Naive thymus-derived CD4-positive, alpha-beta T cell (primary cell): ENCODE data around the gene PCDHA4. TPM values are rescaled to one million over a fixed set of nuclear protein-coding genes. Genes with fewer than 3 reads are reported as not detected.
"Not testable (repeated sequence)": the region's sequence is repeated elsewhere in the genome, so short reads cannot be mapped to it uniquely, and the experiment has no call there.

Experiments
- ATAC-seq: fragments of 150-1000 bp; cut with Tn5 transposase; 2 replicates; pipeline ENCODE4 v1.10.0; 2021; ENCODE audit warnings: mild to moderate bottlenecking, moderate library complexity
- CTCF ChIA-PET: fragments of 350-600 bp; sonication (Branson Sonifier 250); formaldehyde crosslinking; loops from one replicate; lab custom pipeline; 2021; ENCODE audit warnings: antibody characterized with exemption; lab: Charles Lee
- POLR2A ChIA-PET: fragments of 350-600 bp; sonication (Branson Sonifier 250); formaldehyde crosslinking; loops from one replicate; lab custom pipeline; 2021; ENCODE audit warnings: antibody characterized with exemption, inconsistent platforms; lab: Charles Lee
- DNase-seq, 9 donors: peaks; one replicate each; pipeline versions ENCODE4 v3.0.0 to v3.0.0-alpha.2; 2020 to 2022; ENCODE audit warnings: mixed read lengths in 1 of 9
- H3K27ac ChIP-seq: one replicate; pipeline ENCODE4 v1.7.0; 2013; ENCODE audit warnings: mild to moderate bottlenecking, low read depth, low read length, moderate library complexity
- H3K27me3 ChIP-seq, 2 donors: one replicate each; pipeline ENCODE4 v1.7.0; 2013; ENCODE audit warnings: low read length in 2 of 2, mild to moderate bottlenecking in 2 of 2, moderate library complexity in 2 of 2; ENCODE audit not compliant: control insufficient read depth in 2 of 2, insufficient read depth in 2 of 2
- H3K36me3 ChIP-seq, 3 experiments: 1 replicate in 2 of 3; 2 replicates in 1 of 3; pipeline ENCODE4 v1.7.0; 2013; ENCODE audit warnings: low read length in 3 of 3, mild to moderate bottlenecking in 3 of 3, moderate library complexity in 1 of 3; ENCODE audit not compliant: insufficient read depth in 3 of 3, control insufficient read depth in 2 of 3
- H3K4me1 ChIP-seq, 2 donors: one replicate each; pipeline ENCODE4 v1.7.0; 2013; ENCODE audit warnings: low read length in 2 of 2, mild to moderate bottlenecking in 2 of 2, moderate library complexity in 1 of 2; ENCODE audit not compliant: control insufficient read depth in 2 of 2, insufficient read depth in 2 of 2
- H3K4me3 ChIP-seq: 2 replicates; pipeline ENCODE4 v1.7.0; 2013; ENCODE audit warnings: mild to moderate bottlenecking, low read length
- H3K9me3 ChIP-seq, 3 experiments: 1 replicate in 2 of 3; 2 replicates in 1 of 3; pipeline ENCODE4 v1.7.0; 2013; ENCODE audit warnings: low read length in 3 of 3; ENCODE audit not compliant: control insufficient read depth in 2 of 3
- H3K27ac Mint-ChIP-seq, 9 donors: one replicate each; pipeline ENCODE4 v1.8.0; 2020 to 2022; ENCODE audit warnings: mixed read lengths in 9 of 9, mild to moderate bottlenecking in 8 of 9, moderate library complexity in 5 of 9, inconsistent platforms in 2 of 9
- H3K27me3 Mint-ChIP-seq, 5 donors: one replicate each; pipeline ENCODE4 v1.8.0; 2021 to 2022; ENCODE audit warnings: mixed read lengths in 5 of 5, mild to moderate bottlenecking in 1 of 5
- H3K36me3 Mint-ChIP-seq, 5 donors: one replicate each; pipeline ENCODE4 v1.8.0; 2020 to 2022; ENCODE audit warnings: mixed read lengths in 5 of 5, mild to moderate bottlenecking in 3 of 5, inconsistent platforms in 1 of 5
- H3K4me1 Mint-ChIP-seq, 7 donors: one replicate each; pipeline ENCODE4 v1.8.0; 2020 to 2022; ENCODE audit warnings: mixed read lengths in 7 of 7, mild to moderate bottlenecking in 3 of 7, inconsistent platforms in 1 of 7
- H3K4me3 Mint-ChIP-seq, 10 donors: one replicate each; pipeline ENCODE4 v1.8.0; 2020 to 2022; ENCODE audit warnings: mild to moderate bottlenecking in 10 of 10, mixed read lengths in 10 of 10, moderate library complexity in 6 of 10, inconsistent platforms in 2 of 10
- H3K9me3 Mint-ChIP-seq, 11 donors: one replicate each; pipeline ENCODE4 v1.8.0; 2020 to 2022; ENCODE audit warnings: mixed read lengths in 11 of 11, mild to moderate bottlenecking in 4 of 11, inconsistent platforms in 1 of 11, moderate library complexity in 1 of 11
- intact Hi-C, 2 donors: fragments of 100-400 bp; cut with micrococcal nuclease; formaldehyde crosslinking; loops; one replicate each; pipeline ENCODE4 v1.15.1; 2023
- polyA plus RNA-seq, 2 donors: library from polyadenylated mRNA; unstranded; fragments of 300-500 nt; fragmentation: Illumina TruSeq; gene quantifications; one replicate each; pipeline ENCODE4 v1.2.3, GENCODE V29; 2021
- total RNA-seq, 6 experiments: library from RNA in 5 of 6; stranded (reverse) in 5 of 6; gene quantifications; 1 replicate in 5 of 6; 2 replicates in 1 of 6; pipeline ENCODE4 v1.2.3 and lab custom pipeline; 2021 to 2026

The PCDHA4 gene
- total and polyA plus RNA-seq, 7 experiments from 2014 or later: not detected

DNA sequence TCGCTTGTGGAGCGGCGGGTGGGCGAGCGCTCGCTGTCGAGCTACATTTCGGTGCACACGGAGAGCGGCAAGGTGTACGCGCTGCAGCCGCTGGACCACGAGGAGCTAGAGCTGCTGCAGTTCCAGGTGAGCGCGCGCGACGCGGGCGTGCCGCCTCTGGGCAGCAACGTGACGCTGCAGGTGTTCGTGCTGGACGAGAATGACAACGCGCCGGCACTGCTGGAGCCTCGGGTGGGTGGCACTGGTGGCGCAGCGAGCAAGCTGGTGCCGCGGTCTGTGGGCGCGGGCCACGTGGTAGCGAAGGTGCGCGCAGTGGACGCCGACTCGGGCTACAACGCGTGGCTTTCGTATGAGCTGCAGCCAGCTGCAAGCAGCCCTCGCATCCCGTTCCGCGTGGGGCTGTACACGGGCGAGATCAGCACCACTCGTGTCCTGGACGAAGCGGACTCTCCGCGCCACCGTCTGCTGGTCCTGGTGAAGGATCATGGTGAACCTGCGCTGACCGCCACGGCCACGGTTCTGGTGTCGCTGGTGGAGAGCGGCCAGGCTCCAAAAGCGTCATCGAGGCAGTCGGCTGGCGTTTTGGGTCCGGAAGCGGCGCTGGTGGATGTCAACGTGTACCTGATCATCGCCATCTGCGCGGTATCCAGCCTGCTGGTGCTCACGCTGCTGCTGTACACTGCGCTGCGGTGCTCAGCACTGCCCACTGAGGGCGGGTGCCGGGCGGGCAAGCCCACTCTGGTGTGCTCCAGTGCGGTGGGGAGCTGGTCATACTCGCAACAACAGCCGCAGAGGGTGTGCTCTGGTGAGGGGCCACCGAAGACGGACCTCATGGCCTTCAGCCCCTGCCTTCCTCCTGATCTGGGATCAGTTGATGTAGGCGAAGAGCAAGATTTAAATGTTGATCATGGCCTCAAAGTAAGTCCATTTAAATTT lies 36.2 kb downstream of the PCDHA4 start:
- ChIA-PET POLR2A (no interaction called here), CTCF (no interaction called here)
- H3K27me3 ChIP-seq: no peaks in the 10 kb centered on the region
- no peaks in the 10 kb centered on the region for H3K36me3 ChIP-seq
- no peaks in the 10 kb centered on the region for H3K4me1 Mint-ChIP-seq
- H3K27ac Mint-ChIP-seq: no peak overlapping the region
- peaks cover 0 to 50% (median 43%) of the 10 kb centered on the region in 5 donors for H3K27me3 Mint-ChIP-seq
- intact Hi-C loops: loop anchor here in 1 of 2 donors (5.0 kb wide), 1 partner anchor 39 kb away; the partner anchor contains the start of gene PCDHA13
- H3K4me1 ChIP-seq: no peaks in the 10 kb centered on the region
- H3K4me3 ChIP-seq: no peak overlapping the region
- ATAC-seq (no peak), DNase-seq (no peak)
- H3K36me3 Mint-ChIP-seq: peaks cover 0 to 16% (median 0%) of the 10 kb centered on the region in 5 donors
- peaks cover 0 to 14% (median 4%) of the 10 kb centered on the region in 3 experiments for H3K9me3 ChIP-seq
- no peak overlapping the region for H3K27ac ChIP-seq
- H3K9me3 Mint-ChIP-seq: peaks cover 10 to 71% (median 22%) of the 10 kb centered on the region in 11 donors
- no peak overlapping the region for H3K4me3 Mint-ChIP-seq

DNA sequence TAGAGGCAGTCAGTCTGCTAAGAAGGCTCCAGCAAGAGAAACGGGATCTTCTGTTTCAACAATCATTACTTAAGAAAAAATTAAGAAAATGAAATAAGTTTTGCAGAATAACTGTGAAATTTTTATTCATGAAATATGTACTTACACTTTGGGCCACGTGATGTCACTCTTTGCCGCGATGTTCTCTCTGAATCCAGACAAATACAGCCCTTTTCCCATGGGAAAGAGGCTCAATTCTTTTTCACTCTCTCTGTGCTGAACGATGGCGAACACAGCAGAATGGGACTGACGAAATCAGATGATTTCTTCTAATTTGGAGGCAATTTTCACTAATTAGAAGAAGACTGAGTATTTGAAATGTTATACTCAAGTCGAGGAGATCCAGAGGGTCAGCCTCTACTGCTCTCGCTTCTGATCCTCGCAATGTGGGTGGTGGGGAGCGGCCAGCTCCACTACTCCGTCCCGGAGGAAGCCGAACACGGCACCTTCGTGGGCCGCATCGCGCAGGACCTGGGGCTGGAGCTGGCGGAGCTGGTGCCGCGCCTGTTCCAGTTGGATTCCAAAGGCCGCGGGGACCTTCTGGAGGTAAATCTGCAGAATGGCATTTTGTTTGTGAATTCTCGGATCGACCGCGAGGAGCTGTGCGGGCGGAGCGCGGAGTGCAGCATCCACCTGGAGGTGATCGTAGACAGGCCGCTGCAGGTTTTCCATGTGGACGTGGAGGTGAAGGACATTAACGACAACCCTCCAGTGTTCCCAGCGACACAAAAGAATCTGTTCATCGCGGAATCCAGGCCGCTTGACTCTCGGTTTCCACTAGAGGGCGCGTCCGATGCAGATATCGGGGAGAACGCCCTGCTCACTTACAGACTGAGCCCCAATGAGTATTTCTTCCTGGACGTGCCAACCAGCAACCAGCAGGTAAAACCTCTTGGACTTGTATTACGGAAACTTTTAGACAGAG lies 41.6 kb downstream of the PCDHA4 start, which contains the start of gene PCDHA9:
TSS of gene PCDHA9 (plus strand) at position 244 of the 964 bp plus-strand sequence. CDS start at position 358, 114 bp downstream.
- H3K4me3 Mint-ChIP-seq, intact Hi-C loops, H3K27ac ChIP-seq, ATAC-seq, CTCF ChIA-PET, H3K4me1 Mint-ChIP-seq, DNase-seq, H3K4me3 ChIP-seq, H3K27me3 ChIP-seq, H3K4me1 ChIP-seq, H3K36me3 ChIP-seq, H3K27ac Mint-ChIP-seq, POLR2A ChIA-PET: not testable (repeated sequence)
- peaks cover 0 to 12% (median 0%) of the 10 kb centered on the region in 3 experiments for H3K9me3 ChIP-seq
- H3K36me3 Mint-ChIP-seq: peaks cover 0 to 15% (median 0%) of the 10 kb centered on the region in 5 donors
- H3K9me3 Mint-ChIP-seq: peaks cover 0 to 62% (median 10%) of the 10 kb centered on the region in 11 donors
- H3K27me3 Mint-ChIP-seq: peaks cover 0 to 40% (median 29%) of the 10 kb centered on the region in 5 donors

DNA sequence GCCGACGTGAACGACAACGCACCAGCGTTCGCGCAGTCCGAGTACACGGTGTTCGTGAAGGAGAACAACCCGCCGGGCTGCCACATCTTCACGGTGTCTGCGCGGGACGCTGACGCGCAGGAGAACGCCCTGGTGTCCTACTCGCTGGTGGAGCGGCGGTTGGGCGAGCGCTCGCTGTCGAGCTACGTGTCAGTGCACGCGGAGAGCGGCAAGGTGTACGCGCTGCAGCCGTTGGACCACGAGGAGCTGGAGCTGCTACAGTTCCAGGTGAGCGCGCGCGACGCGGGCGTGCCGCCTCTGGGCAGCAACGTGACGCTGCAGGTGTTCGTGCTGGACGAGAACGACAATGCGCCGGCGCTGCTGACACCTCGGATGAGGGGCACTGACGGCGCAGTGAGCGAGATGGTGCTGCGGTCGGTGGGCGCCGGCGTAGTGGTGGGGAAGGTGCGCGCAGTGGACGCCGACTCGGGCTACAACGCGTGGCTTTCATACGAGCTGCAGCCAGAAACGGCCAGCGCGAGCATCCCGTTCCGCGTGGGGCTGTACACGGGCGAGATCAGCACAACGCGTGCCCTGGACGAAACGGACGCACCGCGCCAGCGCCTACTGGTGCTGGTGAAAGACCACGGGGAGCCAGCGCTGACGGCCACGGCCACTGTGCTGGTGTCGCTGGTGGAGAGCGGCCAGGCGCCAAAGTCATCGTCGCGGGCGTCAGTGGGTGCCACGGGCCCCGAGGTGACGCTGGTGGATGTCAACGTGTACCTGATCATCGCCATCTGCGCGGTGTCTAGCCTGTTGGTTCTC lies 43.2 kb downstream of the PCDHA4 start:
- H3K4me1 ChIP-seq, CTCF ChIA-PET, H3K27ac Mint-ChIP-seq, H3K27me3 ChIP-seq, H3K36me3 ChIP-seq, H3K27ac ChIP-seq, ATAC-seq, POLR2A ChIA-PET, H3K4me3 Mint-ChIP-seq, H3K4me3 ChIP-seq, DNase-seq, H3K4me1 Mint-ChIP-seq: not testable (repeated sequence)
- peaks cover 0 to 11% (median 0%) of the 10 kb centered on the region in 3 experiments for H3K9me3 ChIP-seq
- Mint-ChIP-seq H3K27me3 (peaks cover 0 to 40% (median 33%) of the 10 kb centered on the region in 5 donors), H3K36me3 (peaks cover 0 to 16% (median 0%) of the 10 kb centered on the region in 5 donors), H3K9me3 (peaks cover 0 to 59% (median 9%) of the 10 kb centered on the region in 11 donors)
- intact Hi-C loops: loop anchor here in 1 of 2 donors (5.0 kb wide), 1 partner anchor 48 kb away; the partner anchor contains the start of gene PCDHA3

DNA sequence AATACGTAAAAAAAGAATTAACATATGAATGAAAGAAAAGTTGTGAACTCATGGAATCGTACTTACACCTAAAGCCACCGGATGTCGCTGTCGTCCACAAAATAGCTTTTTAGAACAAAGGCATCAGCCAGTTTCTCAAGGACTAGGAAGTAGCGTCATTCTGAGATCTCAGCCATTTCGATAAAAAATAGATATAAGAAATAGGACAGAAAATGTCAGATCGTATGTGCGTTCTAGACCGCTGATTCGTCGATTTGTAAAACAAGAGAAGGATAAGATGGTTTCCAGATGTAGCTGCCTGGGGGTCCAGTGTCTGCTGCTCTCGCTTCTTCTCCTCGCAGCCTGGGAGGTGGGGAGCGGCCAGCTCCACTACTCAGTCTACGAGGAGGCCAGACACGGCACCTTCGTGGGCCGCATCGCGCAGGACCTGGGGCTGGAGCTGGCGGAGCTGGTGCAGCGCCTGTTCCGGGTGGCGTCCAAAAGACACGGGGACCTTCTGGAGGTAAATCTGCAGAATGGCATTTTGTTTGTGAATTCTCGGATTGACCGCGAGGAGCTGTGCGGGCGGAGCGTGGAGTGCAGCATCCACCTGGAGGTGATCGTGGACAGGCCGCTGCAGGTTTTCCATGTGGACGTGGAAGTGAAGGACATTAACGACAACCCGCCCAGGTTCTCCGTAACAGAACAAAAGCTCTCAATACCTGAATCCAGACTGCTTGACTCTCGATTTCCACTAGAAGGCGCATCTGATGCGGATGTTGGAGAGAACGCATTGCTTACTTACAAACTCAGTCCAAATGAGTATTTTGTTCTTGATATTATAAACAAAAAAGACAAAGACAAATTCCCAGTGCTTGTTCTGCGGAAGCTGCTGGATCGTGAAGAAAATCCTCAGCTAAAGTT lies 49.2 kb downstream of the PCDHA4 start, which contains the start of gene PCDHA10:
TSS of gene PCDHA10 (plus strand) at position 126 of the 903 bp plus-strand sequence. CDS start at position 278, 152 bp downstream.
- H3K4me1 Mint-ChIP-seq: no peaks in the 10 kb centered on the region
- DNase-seq (no peak), ATAC-seq (no peak)
- ChIA-PET POLR2A (no interaction called here), CTCF (no interaction called here)
- Histone ChIP-seq H3K9me3 (peaks cover 0 to 27% (median 0%) of the 10 kb centered on the region in 3 experiments), H3K27me3 (no peaks in the 10 kb centered on the region), H3K36me3 (no peaks in the 10 kb centered on the region), H3K27ac (no peak within 1 kb of the TSS), H3K4me1 (no peaks in the 10 kb centered on the region), H3K4me3 (no peak within 1 kb of the TSS)
- H3K4me3 Mint-ChIP-seq: peak within 1 kb of the TSS in 1 of 10 donors; percentile 3
- peaks cover 0 to 62% (median 18%) of the 10 kb centered on the region in 11 donors for H3K9me3 Mint-ChIP-seq
- H3K27me3 Mint-ChIP-seq: peaks cover 0 to 48% (median 36%) of the 10 kb centered on the region in 5 donors
- peaks cover 0 to 22% (median 11%) of the 10 kb centered on the region in 5 donors for H3K36me3 Mint-ChIP-seq
- no peak within 1 kb of the TSS for H3K27ac Mint-ChIP-seq
- intact Hi-C loops: no loop called here

DNA sequence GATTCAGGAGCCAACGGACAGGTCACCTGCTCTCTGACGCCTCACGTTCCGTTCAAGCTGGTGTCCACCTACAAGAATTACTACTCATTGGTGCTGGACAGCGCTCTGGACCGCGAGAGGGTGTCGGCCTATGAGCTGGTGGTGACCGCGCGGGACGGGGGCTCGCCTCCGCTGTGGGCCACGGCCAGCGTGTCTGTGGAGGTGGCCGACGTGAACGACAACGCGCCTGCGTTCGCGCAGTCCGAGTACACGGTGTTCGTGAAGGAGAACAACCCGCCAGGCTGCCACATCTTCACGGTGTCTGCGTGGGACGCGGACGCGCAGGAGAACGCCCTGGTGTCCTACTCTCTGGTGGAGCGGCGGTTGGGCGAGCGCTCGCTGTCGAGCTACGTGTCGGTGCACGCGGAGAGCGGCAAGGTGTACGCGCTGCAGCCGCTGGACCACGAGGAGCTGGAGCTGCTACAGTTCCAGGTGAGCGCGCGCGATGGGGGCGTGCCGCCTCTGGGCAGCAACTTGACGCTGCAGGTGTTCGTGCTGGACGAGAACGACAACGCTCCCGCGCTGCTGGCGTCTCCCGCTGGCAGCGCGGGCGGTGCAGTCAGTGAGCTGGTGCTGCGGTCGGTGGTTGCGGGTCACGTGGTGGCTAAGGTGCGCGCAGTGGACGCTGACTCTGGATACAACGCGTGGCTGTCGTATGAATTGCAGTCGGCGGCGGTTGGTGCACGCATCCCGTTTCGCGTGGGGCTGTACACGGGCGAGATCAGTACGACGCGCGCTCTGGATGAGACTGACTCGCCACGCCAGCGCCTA lies 50.5 kb downstream of the PCDHA4 start:
- intact Hi-C loops: no loop called here
- H3K27me3 Mint-ChIP-seq: peaks cover 0 to 56% (median 49%) of the 10 kb centered on the region in 5 donors
- POLR2A ChIA-PET: no interaction called here

More for the DNA sequence above, 50.5 kb downstream of the PCDHA4 start:
- no peak overlapping the region for H3K4me3 ChIP-seq
- peaks cover 0 to 22% (median 14%) of the 10 kb centered on the region in 5 donors for H3K36me3 Mint-ChIP-seq
- H3K9me3 Mint-ChIP-seq: peaks cover 0 to 65% (median 30%) of the 10 kb centered on the region in 11 donors
- no peak overlapping the region for H3K4me3 Mint-ChIP-seq
- no peak overlapping the region for H3K27ac ChIP-seq
- no peak overlapping the region for H3K27ac Mint-ChIP-seq
- DNase-seq (no peak), ATAC-seq (no peak)
- no peaks in the 10 kb centered on the region for H3K4me1 Mint-ChIP-seq
- no peaks in the 10 kb centered on the region for H3K27me3 ChIP-seq
- H3K4me1 ChIP-seq: no peaks in the 10 kb centered on the region
- H3K36me3 ChIP-seq: no peaks in the 10 kb centered on the region
- CTCF ChIA-PET: no interaction called here
- H3K9me3 ChIP-seq: peaks cover 0 to 32% (median 0%) of the 10 kb centered on the region in 3 experiments
